H9 (cell line): Measurements from ENCODE around the gene CHRNA9. TPM values are rescaled to one million over a fixed set of nuclear protein-coding genes. Genes with fewer than 3 reads are reported as not detected.

Experiments used
- DNase-seq: peaks from one replicate; pipeline ENCODE4 v3.0.0-alpha.2; 2017
- H2AFZ ChIP-seq: one replicate; pipeline ENCODE4 v1.6.1; 2013; ENCODE audit warnings: mild to moderate bottlenecking, low read length, control low read depth, moderate library complexity
- H2AK5ac ChIP-seq: 2 replicates; pipeline ENCODE4 v1.6.1; 2013; ENCODE audit warnings: low read length, control low read depth, mixed read lengths; ENCODE audit not compliant: insufficient read length
- H2BK120ac ChIP-seq: one replicate; pipeline ENCODE4 v1.6.1; 2013; ENCODE audit warnings: low read depth, mild to moderate bottlenecking, low read length, control low read depth, inconsistent platforms; ENCODE audit not compliant: poor library complexity, severe bottlenecking
- H2BK12ac ChIP-seq: 2 replicates; pipeline ENCODE4 v1.6.1; 2013; ENCODE audit warnings: low read length, control low read depth, mixed read lengths, low read depth; ENCODE audit not compliant: insufficient read length
- H2BK15ac ChIP-seq: 2 replicates; pipeline ENCODE4 v1.6.1; 2013; ENCODE audit warnings: low read depth, low read length, control low read depth
- H2BK20ac ChIP-seq: one replicate; pipeline ENCODE4 v1.6.1; 2013; ENCODE audit warnings: low read depth, mild to moderate bottlenecking, low read length, control low read depth, inconsistent platforms; ENCODE audit not compliant: poor library complexity, severe bottlenecking
- H2BK5ac ChIP-seq: 2 replicates; pipeline ENCODE4 v1.6.1; 2013; ENCODE audit warnings: low read length, control low read depth, mixed read lengths; ENCODE audit not compliant: insufficient read length
- H3K14ac ChIP-seq: 2 replicates; pipeline ENCODE4 v1.6.1; 2013; ENCODE audit warnings: low read length, control low read depth; ENCODE audit not compliant: insufficient read depth
- H3K18ac ChIP-seq: 2 replicates; pipeline ENCODE4 v1.6.1; 2013; ENCODE audit warnings: low read depth, mild to moderate bottlenecking, mixed read lengths, low read length, control low read depth; ENCODE audit not compliant: insufficient read length
- H3K23ac ChIP-seq: 2 replicates; pipeline ENCODE4 v1.6.1; 2013; ENCODE audit warnings: low read length, control low read depth, mixed read lengths, low read depth; ENCODE audit not compliant: insufficient read length
- H3K23me2 ChIP-seq: 2 replicates; pipeline ENCODE4 v1.6.1; 2013; ENCODE audit warnings: low read depth, mild to moderate bottlenecking, mixed read lengths, low read length, control low read depth; ENCODE audit not compliant: insufficient read length, poor library complexity, severe bottlenecking
- H3K27ac ChIP-seq: 2 replicates; pipeline ENCODE4 v1.5.1; 2013; ENCODE audit warnings: low read length, control low read depth, mixed read lengths, low read depth; ENCODE audit not compliant: insufficient read length
- H3K27me3 ChIP-seq: 2 replicates; pipeline ENCODE4 v1.6.1; 2013; ENCODE audit warnings: low read length, control low read depth, inconsistent platforms; ENCODE audit not compliant: insufficient read depth
- H3K4ac ChIP-seq: 2 replicates; pipeline ENCODE4 v1.6.1; 2013; ENCODE audit warnings: low read depth, mild to moderate bottlenecking, control low read depth, inconsistent platforms, low read length, moderate library complexity
- H3K4me1 ChIP-seq: 2 replicates; pipeline ENCODE4 v1.6.1; 2013; ENCODE audit warnings: low read length, control low read depth, inconsistent platforms; ENCODE audit not compliant: insufficient read depth
- H3K4me2 ChIP-seq: 2 replicates; pipeline ENCODE4 v1.6.1; 2013; ENCODE audit warnings: low read length, control low read depth, mixed read lengths; ENCODE audit not compliant: insufficient read length, insufficient read depth
- H3K56ac ChIP-seq: 2 replicates; pipeline ENCODE4 v1.6.1; 2013; ENCODE audit warnings: low read depth, mild to moderate bottlenecking, mixed read lengths, low read length, control low read depth; ENCODE audit not compliant: insufficient read length
- H3K79me1 ChIP-seq: 2 replicates; pipeline ENCODE4 v1.6.1; 2013; ENCODE audit warnings: low read depth, mild to moderate bottlenecking, moderate library complexity, low read length, control low read depth, inconsistent platforms; ENCODE audit not compliant: insufficient read depth, poor library complexity, severe bottlenecking
- H3K79me2 ChIP-seq: 2 replicates; pipeline ENCODE4 v1.6.1; 2013; ENCODE audit warnings: low read length, control low read depth, inconsistent platforms; ENCODE audit not compliant: insufficient read depth
- H3K9ac ChIP-seq: 2 replicates; pipeline ENCODE4 v1.6.1; 2013; ENCODE audit warnings: low read length, control low read depth, mixed read lengths; ENCODE audit not compliant: insufficient read length; ENCODE audit errors: extremely low read depth
- H3K9me3 ChIP-seq: one replicate; pipeline ENCODE4 v1.6.1; 2013; ENCODE audit warnings: low read depth, low read length, inconsistent platforms; ENCODE audit not compliant: control insufficient read depth
- H3T11ph ChIP-seq: one replicate; pipeline ENCODE4 v1.6.1; 2013; ENCODE audit warnings: mild to moderate bottlenecking, low read length, control low read depth, inconsistent platforms
- H4K20me1 ChIP-seq: one replicate; pipeline ENCODE4 v1.6.1; 2013; ENCODE audit not compliant: control insufficient read depth, insufficient read length, insufficient read depth
- H4K5ac ChIP-seq: 2 replicates; pipeline ENCODE4 v1.6.1; 2013; ENCODE audit warnings: low read depth, mild to moderate bottlenecking, mixed read lengths, low read length, control low read depth; ENCODE audit not compliant: insufficient read length
- H4K8ac ChIP-seq: replicated peaks from 2 replicates; pipeline ENCODE4 v1.6.1; 2013; ENCODE audit warnings: low read length, control low read depth, mixed read lengths, low read depth; ENCODE audit not compliant: insufficient read length
- H4K91ac ChIP-seq: 2 replicates; pipeline ENCODE4 v1.6.1; 2013; ENCODE audit warnings: low read depth, mild to moderate bottlenecking, moderate library complexity, mixed read lengths, low read length, control low read depth; ENCODE audit not compliant: insufficient read length
- H3K27ac Mint-ChIP-seq, 3 experiments: 2 replicates in 2 of 3; 3 replicates in 1 of 3; pipeline ENCODE4 v1.8.0; 2020 to 2021; ENCODE audit warnings: mixed read lengths in 3 of 3, mild to moderate bottlenecking in 1 of 3, moderate library complexity in 1 of 3
- H3K27me3 Mint-ChIP-seq: 2 replicates; pipeline ENCODE4 v1.8.0; 2021; ENCODE audit warnings: low read depth, mild to moderate bottlenecking, moderate library complexity, mixed read lengths
- H3K36me3 Mint-ChIP-seq, 3 experiments: 2 replicates in 2 of 3; 3 replicates in 1 of 3; pipeline ENCODE4 v1.8.0; 2020 to 2021; ENCODE audit warnings: low read depth in 3 of 3, mixed read lengths in 3 of 3; ENCODE audit not compliant: insufficient read depth in 1 of 3
- H3K4me1 Mint-ChIP-seq, 2 experiments: 2 replicates each; pipeline ENCODE4 v1.8.0; 2020; ENCODE audit warnings: mixed read lengths in 2 of 2
- H3K4me3 Mint-ChIP-seq, 2 experiments: 2 replicates in 1 of 2; 3 replicates in 1 of 2; pipeline ENCODE4 v1.8.0; 2020 to 2021; ENCODE audit warnings: mild to moderate bottlenecking in 2 of 2, mixed read lengths in 2 of 2, moderate library complexity in 1 of 2
- H3K9me3 Mint-ChIP-seq, 2 experiments: 2 replicates in 1 of 2; 3 replicates in 1 of 2; pipeline ENCODE4 v1.8.0; 2020; ENCODE audit warnings: mild to moderate bottlenecking in 2 of 2, mixed read lengths in 2 of 2, moderate library complexity in 1 of 2
- WGBS: extraction: QIAGEN DNeasy Blood & Tissue Kit; methylation state at CpG from one replicate; pipeline ENCODE4 v1.1.7; 2013; ENCODE audit warnings: missing lambda C conversion rate, low lambda C conversion rate, mixed read lengths; ENCODE audit not compliant: insufficient read length; ENCODE audit errors: extremely low coverage; 5-methylcytosine and 5-hydroxymethylcytosine counted together
- total RNA-seq: library from RNA; stranded (reverse); gene quantifications from 2 replicates; pipeline ENCODE4 v1.2.1, GENCODE V29; 2021
- TF ChIP-seq, protein P1 (sequence below): fragments of 200-600 bp; sonication (generic); conservative IDR thresholded peaks from 3 replicates; pipeline ENCODE4 v1.8.0; 2021; ENCODE audit warnings: antibody characterized with exemption, mild to moderate bottlenecking

Gene CHRNA9
- total RNA-seq, 1 experiment from 2014 or later, result 1.2 TPM

DNA sequence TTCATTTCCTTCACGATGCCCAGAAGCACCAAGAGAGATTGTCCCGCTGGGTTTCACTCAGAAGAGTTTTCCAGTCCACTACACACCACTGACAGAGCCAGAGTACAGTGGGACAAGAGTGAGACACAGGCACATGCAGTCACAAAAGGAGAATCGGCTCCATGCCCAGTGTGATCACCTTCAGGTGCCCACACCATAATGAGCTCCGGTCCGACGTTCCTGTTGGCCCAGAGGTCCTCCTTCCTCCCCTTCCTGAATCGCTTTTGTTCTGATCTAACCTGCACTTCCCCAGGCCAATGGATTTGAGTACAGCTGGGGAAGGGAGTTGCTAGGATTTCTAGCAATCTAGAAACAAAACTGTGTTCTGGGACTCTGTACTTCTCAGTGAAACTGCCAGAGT, 4.6 kb upstream of the CHRNA9 start:
- H3K27me3 Mint-ChIP-seq, result peaks cover under 1% of the 10 kb centered on the region
- TF ChIP-seq, protein P1, sequence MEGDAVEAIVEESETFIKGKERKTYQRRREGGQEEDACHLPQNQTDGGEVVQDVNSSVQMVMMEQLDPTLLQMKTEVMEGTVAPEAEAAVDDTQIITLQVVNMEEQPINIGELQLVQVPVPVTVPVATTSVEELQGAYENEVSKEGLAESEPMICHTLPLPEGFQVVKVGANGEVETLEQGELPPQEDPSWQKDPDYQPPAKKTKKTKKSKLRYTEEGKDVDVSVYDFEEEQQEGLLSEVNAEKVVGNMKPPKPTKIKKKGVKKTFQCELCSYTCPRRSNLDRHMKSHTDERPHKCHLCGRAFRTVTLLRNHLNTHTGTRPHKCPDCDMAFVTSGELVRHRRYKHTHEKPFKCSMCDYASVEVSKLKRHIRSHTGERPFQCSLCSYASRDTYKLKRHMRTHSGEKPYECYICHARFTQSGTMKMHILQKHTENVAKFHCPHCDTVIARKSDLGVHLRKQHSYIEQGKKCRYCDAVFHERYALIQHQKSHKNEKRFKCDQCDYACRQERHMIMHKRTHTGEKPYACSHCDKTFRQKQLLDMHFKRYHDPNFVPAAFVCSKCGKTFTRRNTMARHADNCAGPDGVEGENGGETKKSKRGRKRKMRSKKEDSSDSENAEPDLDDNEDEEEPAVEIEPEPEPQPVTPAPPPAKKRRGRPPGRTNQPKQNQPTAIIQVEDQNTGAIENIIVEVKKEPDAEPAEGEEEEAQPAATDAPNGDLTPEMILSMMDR, result no peak
- DNase-seq, result no peak
- no peak overlapping the region for H3T11ph ChIP-seq
- no peak overlapping the region for H2BK12ac ChIP-seq
- no peak overlapping the region for H4K91ac ChIP-seq
- no peaks in the 10 kb centered on the region for H3K27me3 ChIP-seq
- no peak overlapping the region for H3K4me3 Mint-ChIP-seq
- H3K56ac ChIP-seq, result no peak overlapping the region
- H3K18ac ChIP-seq, result no peak overlapping the region
- no peak overlapping the region for H2BK20ac ChIP-seq
- H3K9ac ChIP-seq, result no peak overlapping the region
- H4K8ac ChIP-seq, result no peak overlapping the region
- no peak overlapping the region for H2BK5ac ChIP-seq
- no peaks in the 10 kb centered on the region for H3K9me3 ChIP-seq
- H3K36me3 Mint-ChIP-seq, result peaks cover 0 to 2% (median 0%) of the 10 kb centered on the region in 3 experiments; a peak in 3 of 7 replicates
- no peaks in the 10 kb centered on the region for H3K23me2 ChIP-seq
- no peak overlapping the region for H3K23ac ChIP-seq
- no peak overlapping the region for H2BK15ac ChIP-seq
- H2AK5ac ChIP-seq, result no peak overlapping the region
- peaks cover 17% of the 10 kb centered on the region for H3K4me1 ChIP-seq
- H3K79me2 ChIP-seq, result no peaks in the 10 kb centered on the region
- WGBS, result no CpG with 5 or more reads among the region's 7 CpGs
- H3K27ac ChIP-seq, result no peak overlapping the region
- peaks cover 26 to 28% of the 10 kb centered on the region in 2 experiments for H3K4me1 Mint-ChIP-seq
- H4K20me1 ChIP-seq, result no peaks in the 10 kb centered on the region
- H4K5ac ChIP-seq, result no peak overlapping the region
- H3K79me1 ChIP-seq, result no peaks in the 10 kb centered on the region
- no peak overlapping the region for H3K27ac Mint-ChIP-seq
- no peaks in the 10 kb centered on the region for H3K9me3 Mint-ChIP-seq
- H3K4ac ChIP-seq, result no peak overlapping the region
- no peak overlapping the region for H2BK120ac ChIP-seq
- H3K14ac ChIP-seq, result no peak overlapping the region
- no peak overlapping the region for H2AFZ ChIP-seq
- no peak overlapping the region for H3K4me2 ChIP-seq
